ENCODE results near the gene C1QL4. TPM values are rescaled to one million over a fixed set of nuclear protein-coding genes. Genes with fewer than 3 reads are reported as not detected.
A peak's percentile ranks its signal among the peaks of the same experiment; 100 is the strongest.
"Not testable (repeated sequence)": the region's sequence is repeated elsewhere in the genome, so short reads cannot be mapped to it uniquely, and the experiment has no call there.

C1QL4 gene
- not detected for total RNA-seq
- long read RNA-seq, result 0 reads

DNA sequence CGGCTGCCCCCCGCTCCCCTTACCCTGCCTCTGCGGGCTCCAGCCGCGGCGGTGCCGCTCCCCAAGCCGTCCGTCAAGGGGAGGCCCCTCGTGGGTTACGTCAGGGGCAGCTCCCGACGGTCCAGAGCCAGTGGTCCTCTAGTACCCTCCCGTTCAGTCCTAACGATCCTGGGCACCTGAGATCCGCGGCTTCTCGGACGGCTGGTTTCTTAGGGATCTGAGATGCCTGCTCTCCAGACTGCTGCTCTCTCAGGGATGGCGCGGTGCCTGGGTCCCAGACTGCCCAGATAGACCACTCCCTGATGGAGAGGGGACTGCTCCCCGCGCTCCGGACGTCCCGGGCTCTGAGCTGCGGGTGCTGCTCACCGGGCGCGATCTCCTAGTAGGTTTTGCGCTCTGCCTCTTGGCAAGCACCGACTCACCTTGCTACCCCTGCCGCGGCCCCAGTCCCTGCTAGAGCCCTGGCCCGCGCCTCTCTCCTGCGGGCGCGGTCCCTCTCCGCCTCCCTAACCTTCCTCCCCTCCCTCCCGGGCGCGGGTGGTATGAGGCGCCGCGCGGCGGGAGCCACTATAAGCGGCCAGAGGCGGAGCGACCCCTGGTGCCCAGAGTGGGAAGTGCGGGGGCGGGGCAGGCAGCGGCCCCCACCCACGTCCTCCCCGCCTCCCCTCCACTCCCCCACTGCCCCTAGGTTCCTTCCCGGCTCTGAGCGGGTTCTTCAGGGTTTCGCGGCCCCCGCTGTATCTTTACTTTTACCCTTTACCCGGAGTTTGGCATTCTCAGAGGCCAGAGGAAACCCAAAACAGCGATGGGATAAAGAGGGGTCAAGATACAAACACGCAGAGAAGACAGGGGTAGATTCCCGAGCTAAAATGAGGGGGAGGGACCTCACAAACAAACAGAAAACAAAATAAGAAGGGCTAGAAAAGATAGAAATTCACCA lies at the start of gene C1QL4:
TSS of gene C1QL4 (minus strand) at position 544 of the 940 bp plus-strand sequence. CDS start 711 bp downstream, outside the sequence.
- Histone ChIP-seq H3K4me3 (peak within 1 kb of the TSS in 2 of 3 donors; percentile 26 to 38), H3K9me3 (no peaks in the 10 kb centered on the region), H3K36me3 (no peaks in the 10 kb centered on the region), H3K27ac (no peak within 1 kb of the TSS), H3K27me3 (peaks cover 0 to 21% of the 10 kb centered on the region in 2 donors), H3K4me1 (peaks cover 0 to 7% (median 0%) of the 10 kb centered on the region in 4 donors)
- intact Hi-C loops (cut with DNase I), result loop anchor here in 1 of 2 donors (10.0 kb wide), 1 partner anchor 178 kb away; no protein-coding TSS in a partner anchor
- peak; percentile 92 to 98 (median 95) for ATAC-seq
- peak; percentile 75 to 81 (median 81) for DNase-seq
- 1% methylated on average over 25 of the region's 65 CpGs for WGBS (ENCODE audit: insufficient coverage, low coverage, low lambda C conversion rate, missing lambda C conversion rate)
- TF ChIP-seq POLR2A (IDR thresholded peaks at IDR 0.05), result no peak
- TF ChIP-seq, protein P1, sequence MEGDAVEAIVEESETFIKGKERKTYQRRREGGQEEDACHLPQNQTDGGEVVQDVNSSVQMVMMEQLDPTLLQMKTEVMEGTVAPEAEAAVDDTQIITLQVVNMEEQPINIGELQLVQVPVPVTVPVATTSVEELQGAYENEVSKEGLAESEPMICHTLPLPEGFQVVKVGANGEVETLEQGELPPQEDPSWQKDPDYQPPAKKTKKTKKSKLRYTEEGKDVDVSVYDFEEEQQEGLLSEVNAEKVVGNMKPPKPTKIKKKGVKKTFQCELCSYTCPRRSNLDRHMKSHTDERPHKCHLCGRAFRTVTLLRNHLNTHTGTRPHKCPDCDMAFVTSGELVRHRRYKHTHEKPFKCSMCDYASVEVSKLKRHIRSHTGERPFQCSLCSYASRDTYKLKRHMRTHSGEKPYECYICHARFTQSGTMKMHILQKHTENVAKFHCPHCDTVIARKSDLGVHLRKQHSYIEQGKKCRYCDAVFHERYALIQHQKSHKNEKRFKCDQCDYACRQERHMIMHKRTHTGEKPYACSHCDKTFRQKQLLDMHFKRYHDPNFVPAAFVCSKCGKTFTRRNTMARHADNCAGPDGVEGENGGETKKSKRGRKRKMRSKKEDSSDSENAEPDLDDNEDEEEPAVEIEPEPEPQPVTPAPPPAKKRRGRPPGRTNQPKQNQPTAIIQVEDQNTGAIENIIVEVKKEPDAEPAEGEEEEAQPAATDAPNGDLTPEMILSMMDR (IDR thresholded peaks at IDR 0.05), result peak; percentile 60 to 99 (median 98)

DNA sequence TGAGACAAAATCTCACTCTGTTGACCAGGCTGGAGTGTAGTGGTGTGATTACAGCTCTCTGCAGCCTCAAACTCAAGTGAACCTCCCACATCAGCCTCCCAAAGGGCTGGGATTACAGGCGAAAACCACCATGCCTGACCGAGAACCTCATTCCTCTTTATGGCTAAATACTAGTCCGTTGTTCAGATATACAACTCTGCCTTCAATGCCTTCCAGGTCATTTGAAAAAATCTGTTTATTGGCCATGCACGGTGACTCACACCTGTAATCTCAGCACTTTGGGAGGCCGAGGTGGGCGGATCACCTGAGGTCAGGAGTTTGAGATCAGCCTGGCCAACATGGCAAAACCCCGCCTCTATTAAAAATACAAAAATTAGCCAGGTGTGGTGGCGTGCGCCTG lies 43.2 kb upstream of the C1QL4 start:
- H3K9me3 ChIP-seq; H3K36me3 ChIP-seq; DNase-seq; intact Hi-C loops (cut with DNase I); H3K4me3 ChIP-seq; H3K27me3 ChIP-seq; H3K4me1 ChIP-seq; H3K27ac ChIP-seq; ATAC-seq: not testable (repeated sequence)
- WGBS (ENCODE audit: insufficient coverage, low coverage, low lambda C conversion rate, missing lambda C conversion rate), result 88% methylated on average over 6 of the region's 9 CpGs

DNA sequence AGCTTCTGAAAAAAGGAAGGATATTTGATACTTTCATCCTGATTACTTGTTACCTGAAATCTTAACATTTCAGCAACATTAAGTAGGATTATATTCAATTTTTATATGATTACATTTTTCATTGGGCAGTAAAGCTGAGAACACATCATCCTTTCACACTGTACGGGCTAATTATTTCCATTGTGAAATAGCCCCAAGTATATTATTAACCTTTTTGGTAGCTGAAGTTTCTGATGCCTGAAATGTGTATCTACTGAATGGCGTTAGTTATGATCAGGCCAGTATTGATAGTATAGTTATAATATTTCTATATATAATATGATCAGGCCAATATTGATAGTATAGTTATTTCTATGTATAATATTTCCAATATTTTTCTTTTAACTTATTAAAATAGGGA lies 40.4 kb upstream of the C1QL4 start:
- Histone ChIP-seq H3K27ac (no peak overlapping the region), H3K27me3 (no peaks in the 10 kb centered on the region), H3K9me3 (no peaks in the 10 kb centered on the region), H3K4me3 (no peak overlapping the region), H3K4me1 (no peaks in the 10 kb centered on the region), H3K36me3 (no peaks in the 10 kb centered on the region)
- DNase-seq, result no peak
- intact Hi-C loops (cut with DNase I), result no loop called here
- no peak for ATAC-seq
- WGBS (ENCODE audit: insufficient coverage, low coverage, low lambda C conversion rate, missing lambda C conversion rate), result 34% methylated on average over 2 of the region's 2 CpGs
- TF ChIP-seq, protein P1 (IDR thresholded peaks at IDR 0.05), result no peak
- TF ChIP-seq POLR2A (IDR thresholded peaks at IDR 0.05), result no peak

DNA sequence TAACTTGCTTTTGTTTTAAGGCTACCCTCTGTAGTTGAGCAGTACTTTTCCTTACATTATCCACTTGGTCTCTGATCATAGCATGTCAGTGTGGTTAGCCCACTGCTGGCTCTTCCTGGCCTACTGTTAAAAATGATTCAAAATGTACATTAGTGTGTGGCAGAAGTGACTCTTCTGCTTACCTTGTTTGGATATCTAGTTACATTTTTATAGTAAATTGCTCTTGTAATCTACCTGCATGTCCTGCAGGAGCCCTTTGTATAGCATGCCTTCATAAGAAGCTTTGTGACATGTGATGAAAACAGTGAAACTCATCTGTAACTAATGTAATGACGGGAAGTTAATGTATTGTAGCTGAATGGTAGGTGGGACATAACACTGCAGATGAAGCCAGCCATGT lies 38.4 kb upstream of the C1QL4 start:
- H3K27ac ChIP-seq, result no peak overlapping the region
- H3K27me3 ChIP-seq, result no peaks in the 10 kb centered on the region
- H3K4me1 ChIP-seq, result no peaks in the 10 kb centered on the region
- no peaks in the 10 kb centered on the region for H3K36me3 ChIP-seq
- 86% methylated on average over 1 of the region's 1 CpG for WGBS (ENCODE audit: insufficient coverage, low coverage, low lambda C conversion rate, missing lambda C conversion rate)
- TF ChIP-seq, protein P1 (IDR thresholded peaks at IDR 0.05), result no peak
- TF ChIP-seq POLR2A (IDR thresholded peaks at IDR 0.05), result no peak
- no peaks in the 10 kb centered on the region for H3K9me3 ChIP-seq
- ATAC-seq, result no peak
- intact Hi-C loops (cut with DNase I), result no loop called here
- DNase-seq, result no peak
- H3K4me3 ChIP-seq, result no peak overlapping the region

DNA sequence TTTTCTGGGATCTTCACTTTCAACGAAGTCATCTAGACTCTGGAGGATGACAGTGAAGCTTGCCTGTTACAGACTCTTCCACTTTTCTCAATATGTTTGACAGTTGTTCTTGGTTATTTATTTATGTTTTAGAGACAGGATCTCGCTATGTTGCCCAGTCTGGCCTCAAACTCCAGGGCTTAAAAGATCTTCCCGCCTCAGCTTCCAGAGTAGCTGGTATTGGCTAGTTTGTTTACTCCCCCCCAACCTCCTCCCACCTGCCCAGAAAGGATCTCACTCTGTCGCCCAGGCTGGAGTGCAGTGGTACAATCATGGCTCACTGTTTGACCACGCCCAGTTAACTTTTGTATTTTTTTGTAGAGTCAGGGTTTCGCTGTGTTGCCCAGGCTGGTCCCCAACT lies 33.6 kb upstream of the C1QL4 start:
- H3K4me3 ChIP-seq, result no peak overlapping the region
- WGBS (ENCODE audit: insufficient coverage, low coverage, low lambda C conversion rate, missing lambda C conversion rate), result 94% methylated on average over 6 of the region's 6 CpGs
- intact Hi-C loops (cut with DNase I), result no loop called here
- no peak for ATAC-seq
- no peak overlapping the region for H3K27ac ChIP-seq
- no peaks in the 10 kb centered on the region for H3K27me3 ChIP-seq
- H3K4me1 ChIP-seq, result peaks cover 0 to 7% (median 0%) of the 10 kb centered on the region in 4 donors
- H3K9me3 ChIP-seq, result no peaks in the 10 kb centered on the region
- no peak for DNase-seq
- TF ChIP-seq, protein P1 (IDR thresholded peaks at IDR 0.05), result no peak
- no peak for TF ChIP-seq POLR2A (IDR thresholded peaks at IDR 0.05)
- no peaks in the 10 kb centered on the region for H3K36me3 ChIP-seq
